ENCODE measurements around the gene R3HDM2.

DNA sequence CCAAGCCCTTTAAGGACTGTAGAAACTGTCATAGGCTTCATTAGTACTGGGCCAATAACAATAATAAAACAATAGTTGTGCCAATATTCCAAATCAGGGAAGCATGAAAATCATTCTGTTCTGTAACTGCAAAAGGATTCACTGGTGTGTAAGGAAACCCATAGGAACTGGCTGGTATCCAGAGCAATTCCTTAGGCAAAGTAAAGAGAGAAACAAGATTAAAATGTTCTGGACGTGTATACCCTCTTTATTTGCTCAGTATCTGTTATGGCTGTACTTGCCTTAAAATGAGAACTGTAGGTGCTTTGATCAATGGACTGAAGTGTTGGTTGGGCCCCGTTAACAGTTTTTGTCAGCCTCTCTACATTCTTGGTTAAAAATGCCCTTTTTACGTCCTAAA is 107.4 kb downstream of the R3HDM2 start:
- TF ChIP-seq, protein P1, sequence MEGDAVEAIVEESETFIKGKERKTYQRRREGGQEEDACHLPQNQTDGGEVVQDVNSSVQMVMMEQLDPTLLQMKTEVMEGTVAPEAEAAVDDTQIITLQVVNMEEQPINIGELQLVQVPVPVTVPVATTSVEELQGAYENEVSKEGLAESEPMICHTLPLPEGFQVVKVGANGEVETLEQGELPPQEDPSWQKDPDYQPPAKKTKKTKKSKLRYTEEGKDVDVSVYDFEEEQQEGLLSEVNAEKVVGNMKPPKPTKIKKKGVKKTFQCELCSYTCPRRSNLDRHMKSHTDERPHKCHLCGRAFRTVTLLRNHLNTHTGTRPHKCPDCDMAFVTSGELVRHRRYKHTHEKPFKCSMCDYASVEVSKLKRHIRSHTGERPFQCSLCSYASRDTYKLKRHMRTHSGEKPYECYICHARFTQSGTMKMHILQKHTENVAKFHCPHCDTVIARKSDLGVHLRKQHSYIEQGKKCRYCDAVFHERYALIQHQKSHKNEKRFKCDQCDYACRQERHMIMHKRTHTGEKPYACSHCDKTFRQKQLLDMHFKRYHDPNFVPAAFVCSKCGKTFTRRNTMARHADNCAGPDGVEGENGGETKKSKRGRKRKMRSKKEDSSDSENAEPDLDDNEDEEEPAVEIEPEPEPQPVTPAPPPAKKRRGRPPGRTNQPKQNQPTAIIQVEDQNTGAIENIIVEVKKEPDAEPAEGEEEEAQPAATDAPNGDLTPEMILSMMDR (IDR thresholded peaks at IDR 0.05 in 2 of 3, conservative IDR thresholded peaks at IDR 0.05 in 1 of 3; ENCODE audit: borderline replicate concordance in 1 of 3, insufficient read depth in 1 of 3, low read depth in 2 of 3, low read length in 2 of 3): no peak
- no peak for TF ChIP-seq CBX3 (IDR thresholded peaks at IDR 0.05; ENCODE audit: low read depth)
- TF ChIP-seq EZH2phosphoT487 (IDR thresholded peaks at IDR 0.05; ENCODE audit: borderline replicate concordance): no peak
- TF ChIP-seq, protein P2, sequence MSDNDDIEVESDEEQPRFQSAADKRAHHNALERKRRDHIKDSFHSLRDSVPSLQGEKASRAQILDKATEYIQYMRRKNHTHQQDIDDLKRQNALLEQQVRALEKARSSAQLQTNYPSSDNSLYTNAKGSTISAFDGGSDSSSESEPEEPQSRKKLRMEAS (IDR thresholded peaks at IDR 0.05): no peak
- TF ChIP-seq POLR2A (IDR thresholded peaks at IDR 0.05; ENCODE audit: borderline replicate concordance, extremely low read depth, insufficient read depth, insufficient read length): no peak
- TF ChIP-seq POLR2AphosphoS5 (IDR thresholded peaks at IDR 0.05; ENCODE audit: low read depth, low read length): no peak
- TF ChIP-seq ELF1 (IDR thresholded peaks at IDR 0.05; ENCODE audit: borderline replicate concordance, low read depth): no peak

Measured in HCT116 (cell line).